IMR-90 (cell line): Measurements from ENCODE around the gene IQSEC3. TPM values are rescaled to one million over a fixed set of nuclear protein-coding genes. Genes with fewer than 3 reads are reported as not detected.

Experiments
- ATAC-seq: fragments of 200-7000 bp; cut with Tn5 transposase; 2 replicates; pipeline ENCODE4 v1.9.1; 2020; ENCODE audit warnings: low read depth, mild to moderate bottlenecking, moderate library complexity
- BruUV-seq: library from RNA; stranded (reverse); fragments of 400-500 nt; replicated peaks from 2 replicates; lab custom pipeline; 2021; lab: Mats Ljungman, UMichigan
- CTCF ChIA-PET: fragments of 300-600 bp; formaldehyde crosslinking; extraction: SDS; loops from one replicate; lab custom pipeline; 2021; ENCODE audit warnings: antibody characterized with exemption; lab: Yijun Ruan, JAX
- POLR2A ChIA-PET: fragments of 300-600 bp; sonication (Branson Sonifier 250); formaldehyde crosslinking; loops from one replicate; lab custom pipeline; 2022; ENCODE audit warnings: antibody characterized with exemption; ENCODE audit not compliant: unreplicated experiment; lab: Charles Lee
- DNase-seq: peaks from one replicate; pipeline ENCODE4 v3.0.0; 2013
- H2AFZ ChIP-seq: replicated peaks from 2 replicates; pipeline ENCODE3; 2013; ENCODE audit warnings: low read length, mild to moderate bottlenecking; ENCODE audit not compliant: poor library complexity
- H2AK5ac ChIP-seq: 2 replicates; pipeline ENCODE4 v1.6.1; 2013; ENCODE audit warnings: low read depth, low read length, inconsistent platforms
- H2AK9ac ChIP-seq: replicated peaks from 2 replicates; pipeline ENCODE3; 2013; ENCODE audit warnings: mild to moderate bottlenecking, low read depth, low read length, moderate library complexity; ENCODE audit not compliant: poor library complexity
- H2BK120ac ChIP-seq: 2 replicates; pipeline ENCODE4 v1.6.1; 2013; ENCODE audit warnings: low read depth, low read length, inconsistent platforms
- H2BK15ac ChIP-seq: 3 replicates; pipeline ENCODE4 v1.6.1; 2013; ENCODE audit warnings: low read depth, low read length, inconsistent platforms
- H2BK20ac ChIP-seq: 2 replicates; pipeline ENCODE4 v1.6.1; 2013; ENCODE audit warnings: low read depth, mild to moderate bottlenecking, inconsistent platforms, low read length, moderate library complexity
- H2BK5ac ChIP-seq: 2 replicates; pipeline ENCODE4 v1.6.1; 2013; ENCODE audit warnings: mild to moderate bottlenecking, low read depth, low read length, inconsistent platforms; ENCODE audit not compliant: poor library complexity, severe bottlenecking
- H3K14ac ChIP-seq: replicated peaks from 2 replicates; pipeline ENCODE4 v1.6.1; 2013; ENCODE audit warnings: low read depth, low read length, inconsistent platforms
- H3K18ac ChIP-seq: 2 replicates; pipeline ENCODE4 v1.6.1; 2013; ENCODE audit warnings: low read depth, low read length, control low read depth
- H3K23ac ChIP-seq: 2 replicates; pipeline ENCODE4 v1.6.1; 2013; ENCODE audit warnings: low read depth, low read length, inconsistent platforms
- H3K27ac ChIP-seq: 2 replicates; pipeline ENCODE4 v1.5.1; 2013; ENCODE audit warnings: mild to moderate bottlenecking, control low read depth, low read length; ENCODE audit not compliant: insufficient read depth
- H3K27me3 ChIP-seq: 2 replicates; pipeline ENCODE4 v1.6.1; 2013; ENCODE audit warnings: low read length; ENCODE audit not compliant: control insufficient read depth, insufficient read depth
- H3K36me3 ChIP-seq: 2 replicates; pipeline ENCODE4 v1.6.1; 2013; ENCODE audit warnings: low read length, mixed read lengths; ENCODE audit not compliant: control insufficient read depth, insufficient read depth
- H3K4ac ChIP-seq: 2 replicates; pipeline ENCODE4 v1.6.1; 2013; ENCODE audit warnings: low read depth, low read length, inconsistent platforms
- H3K4me1 ChIP-seq: 2 replicates; pipeline ENCODE4 v1.6.1; 2013; ENCODE audit warnings: low read length, mixed read lengths; ENCODE audit not compliant: control insufficient read depth, insufficient read depth
- H3K4me2 ChIP-seq: 2 replicates; pipeline ENCODE4 v1.6.1; 2013; ENCODE audit warnings: low read depth, mild to moderate bottlenecking, control low read depth, low read length, moderate library complexity
- H3K4me3 ChIP-seq: 2 replicates; pipeline ENCODE4 v1.5.1; 2013; ENCODE audit warnings: low read depth, mild to moderate bottlenecking, control low read depth, low read length, moderate library complexity; ENCODE audit not compliant: insufficient read depth
- H3K56ac ChIP-seq: 2 replicates; pipeline ENCODE4 v1.6.1; 2013; ENCODE audit warnings: low read length, inconsistent platforms; ENCODE audit not compliant: insufficient read depth; ENCODE audit errors: extremely low read depth
- H3K79me1 ChIP-seq, 2 experiments: 2 replicates each; pipeline ENCODE4 v1.6.1; 2013; ENCODE audit warnings: low read length in 2 of 2, inconsistent platforms in 1 of 2, low read depth in 1 of 2
- H3K9ac ChIP-seq: 2 replicates; pipeline ENCODE4 v1.6.1; 2013; ENCODE audit warnings: low read depth, low read length, control low read depth
- H3K9me1 ChIP-seq: 2 replicates; pipeline ENCODE4 v1.6.1; 2013; ENCODE audit warnings: low read length, inconsistent platforms; ENCODE audit not compliant: insufficient read depth
- H3K9me3 ChIP-seq: 2 replicates; pipeline ENCODE4 v1.6.1; 2013; ENCODE audit warnings: low read length; ENCODE audit not compliant: control insufficient read depth, insufficient read depth
- H4K20me1 ChIP-seq: 2 replicates; pipeline ENCODE4 v1.6.1; 2013; ENCODE audit warnings: low read length, inconsistent platforms; ENCODE audit not compliant: insufficient read depth
- H4K5ac ChIP-seq: 2 replicates; pipeline ENCODE4 v1.6.1; 2013; ENCODE audit warnings: mild to moderate bottlenecking, low read depth, low read length, control low read depth
- H4K8ac ChIP-seq, 2 experiments: 2 replicates each; pipeline ENCODE4 v1.6.1; 2013; ENCODE audit warnings: low read depth in 2 of 2, low read length in 2 of 2, control low read depth in 1 of 2, inconsistent platforms in 1 of 2
- H4K91ac ChIP-seq: 2 replicates; pipeline ENCODE4 v1.6.1; 2013; ENCODE audit warnings: low read depth, low read length, inconsistent platforms; ENCODE audit not compliant: insufficient read depth
- BHLHE40 ChIP-seq: fragments of 150-350 bp; IDR thresholded peaks from 2 replicates; pipeline ENCODE4 v1.6.1; 2016; ENCODE audit warnings: mild to moderate bottlenecking, low read depth, low read length
- CEBPB ChIP-seq: IDR thresholded peaks from 2 replicates; pipeline ENCODE4 v1.6.1; 2012; ENCODE audit warnings: low read depth, low read length, improper control_type of control experiment
- CHD1 ChIP-seq: IDR thresholded peaks from 2 replicates; pipeline ENCODE4 v1.6.1; 2012; ENCODE audit warnings: low read depth, low read length, improper control_type of control experiment
- CTCF ChIP-seq: conservative IDR thresholded peaks from 2 replicates; pipeline ENCODE4 v1.5.1; 2012; ENCODE audit warnings: mild to moderate bottlenecking, low read depth, low read length, improper control_type of control experiment
- ELK1 ChIP-seq: fragments of 150-350 bp; IDR thresholded peaks from 2 replicates; pipeline ENCODE4 v1.6.1; 2016; ENCODE audit warnings: low read depth, mild to moderate bottlenecking, low read length, moderate library complexity, borderline replicate concordance
- FOS ChIP-seq: fragments of 150-350 bp; IDR thresholded peaks from 2 replicates; pipeline ENCODE4 v1.6.1; 2016; ENCODE audit warnings: low read depth, low read length
- MAFK ChIP-seq: IDR thresholded peaks from 2 replicates; pipeline ENCODE4 v1.6.1; 2012; ENCODE audit warnings: low read depth, low read length, improper control_type of control experiment
- MAZ ChIP-seq: IDR thresholded peaks from 2 replicates; pipeline ENCODE4 v1.6.1; 2012; ENCODE audit warnings: low read depth, mild to moderate bottlenecking, low read length, improper control_type of control experiment, moderate library complexity, borderline replicate concordance
- MXI1 ChIP-seq: IDR thresholded peaks from 2 replicates; pipeline ENCODE4 v1.6.1; 2012; ENCODE audit warnings: low read depth, mild to moderate bottlenecking, low read length, moderate library complexity, borderline replicate concordance
- RAD21 ChIP-seq: IDR thresholded peaks from 2 replicates; pipeline ENCODE4 v1.6.1; 2012; ENCODE audit warnings: low read length, improper control_type of control experiment
- RCOR1 ChIP-seq: IDR thresholded peaks from 2 replicates; pipeline ENCODE4 v1.6.1; 2012; ENCODE audit warnings: mild to moderate bottlenecking, low read length, improper control_type of control experiment; ENCODE audit not compliant: insufficient replicate concordance
- RFX5 ChIP-seq: IDR thresholded peaks from 2 replicates; pipeline ENCODE4 v1.8.0; 2012; ENCODE audit warnings: low read depth, mild to moderate bottlenecking, low read length, moderate library complexity
- USF2 ChIP-seq: fragments of 150-350 bp; IDR thresholded peaks from 2 replicates; pipeline ENCODE4 v1.6.1; 2017; ENCODE audit warnings: mild to moderate bottlenecking, antibody characterized with exemption, low read length, low read depth
- WGBS, 2 experiments: methylation state at CpG; one replicate each; pipeline versions ENCODE4 v1.1.5 to v1.1.7; 2013; ENCODE audit warnings: missing lambda C conversion rate in 2 of 2; ENCODE audit not compliant: insufficient read length in 1 of 2; ENCODE audit errors: extremely low coverage in 2 of 2; 5-methylcytosine and 5-hydroxymethylcytosine counted together
- dilution Hi-C: fragments of 300-500 bp; cut with HindIII; formaldehyde crosslinking; loops from one replicate; pipeline ENCODE4 v1.14.3; 2018; ENCODE audit warnings: low sequenced_read_pairs; ENCODE audit not compliant: unreplicated experiment
- in situ Hi-C: fragments of 300-500 bp; cut with MboI; formaldehyde crosslinking; loops from 3 replicates; pipeline ENCODE4 v1.14.3; 2019; ENCODE audit warnings: low sequenced_read_pairs, inconsistent platforms, mixed read lengths
- intact Hi-C: fragments of 100-400 bp; cut with micrococcal nuclease; formaldehyde crosslinking; loops from 2 replicates; pipeline ENCODE4 v1.10.0; 2022
- polyA plus RNA-seq, 3 experiments: library from polyadenylated mRNA; depleted of rRNA; stranded (reverse); fragments of >200 nt; gene quantifications; 2 replicates each; pipeline ENCODE4 v1.2.3, GENCODE V29; 2012; ENCODE audit warnings: low replicate concordance in 1 of 3
- total RNA-seq: library from RNA; depleted of rRNA; stranded (reverse); fragments of >200 nt; gene quantifications from 2 replicates; pipeline ENCODE4 v1.2.3, GENCODE V29; 2012

IQSEC3 gene
- total and polyA plus RNA-seq, 2 of the 4 experiments (the other 2 are of a cell fraction), result 0.10 TPM; not detected in 1

GRCh38 chr12:196436-196835, 129.9 kb downstream of the IQSEC3 start:
- Histone ChIP-seq H2AK9ac (no peak overlapping the region), H3K4me3 (no peak overlapping the region), H4K20me1 (no peaks in the 10 kb centered on the region), H2BK5ac (no peak overlapping the region), H3K14ac (no peak overlapping the region), H2AFZ (no peak overlapping the region), H4K5ac (no peak overlapping the region), H3K9me1 (peaks cover 6% of the 10 kb centered on the region; the same call in 1 of the 2 replicates), H4K91ac (no peak overlapping the region), H3K9ac (no peak overlapping the region), H3K9me3 (peaks cover 2% of the 10 kb centered on the region; the same call in 1 of the 2 replicates), H2BK15ac (no peak overlapping the region), H2BK20ac (no peak overlapping the region), H3K18ac (no peak overlapping the region), H3K4me1 (no peaks in the 10 kb centered on the region), H3K56ac (no peak overlapping the region), H3K79me1 (no peaks in the 10 kb centered on the region), H2AK5ac (no peak overlapping the region), H4K8ac (no peak overlapping the region), H3K4me2 (no peak overlapping the region), H3K27me3 (peaks cover 58% of the 10 kb centered on the region), H3K36me3 (no peaks in the 10 kb centered on the region), H3K23ac (no peak overlapping the region), H2BK120ac (no peak overlapping the region), H3K4ac (no peak overlapping the region), H3K27ac (no peak overlapping the region)
- DNase-seq, result no peak
- TF ChIP-seq MAFK, result no peak
- TF ChIP-seq BHLHE40, result no peak
- TF ChIP-seq MXI1, result no peak
- no peak for TF ChIP-seq FOS
- no peak for TF ChIP-seq CEBPB
- no peak for TF ChIP-seq CTCF
- no peak for TF ChIP-seq ELK1
- no peak for TF ChIP-seq USF2
- TF ChIP-seq RAD21, result no peak
- TF ChIP-seq CHD1, result no peak
- no peak for TF ChIP-seq RCOR1
- no peak for TF ChIP-seq RFX5
- no peak for TF ChIP-seq MAZ
- intact Hi-C loops, result no loop called here
- ChIA-PET POLR2A (no interaction called here), CTCF (no interaction called here)
- no TSS peak for BruUV-seq
- in situ Hi-C loops, result no loop called here
- WGBS, 2 experiments, result 72% methylated on average over 2 of the region's 4 CpGs; no CpG with 5 or more reads in 1 of the 2 experiments
- dilution Hi-C loops, result no loop called here
- no peak for ATAC-seq
